ENCODE results near the gene JOSD2.

The JOSD2 gene

DNA sequence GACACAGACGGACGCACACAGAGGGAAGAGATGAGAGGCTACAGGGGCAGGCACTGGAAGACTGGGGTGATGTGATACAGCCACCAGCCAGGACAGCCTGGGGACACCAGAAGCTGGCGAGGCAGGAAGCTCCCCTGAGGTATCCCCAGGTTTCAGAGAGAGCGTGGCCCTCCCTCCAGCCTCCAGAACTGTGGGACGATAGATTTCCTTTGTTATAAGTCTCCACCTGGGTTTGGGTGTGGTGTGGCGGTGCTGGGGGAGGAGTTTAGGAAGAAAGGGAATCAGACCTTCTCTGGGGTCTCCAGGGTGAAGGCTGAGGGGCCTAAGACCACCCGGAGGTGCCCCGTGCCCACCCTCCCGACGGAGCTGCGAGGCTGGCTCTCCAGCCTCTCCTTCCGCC is 5.5 kb upstream of the JOSD2 start:
- H3K4me1 ChIP-seq, result peaks cover 0 to 6% (median 3%) of the 10 kb centered on the region in 4 donors
- H3K27me3 ChIP-seq, result no peaks in the 10 kb centered on the region
- no peak for DNase-seq
- TF ChIP-seq, protein P1, sequence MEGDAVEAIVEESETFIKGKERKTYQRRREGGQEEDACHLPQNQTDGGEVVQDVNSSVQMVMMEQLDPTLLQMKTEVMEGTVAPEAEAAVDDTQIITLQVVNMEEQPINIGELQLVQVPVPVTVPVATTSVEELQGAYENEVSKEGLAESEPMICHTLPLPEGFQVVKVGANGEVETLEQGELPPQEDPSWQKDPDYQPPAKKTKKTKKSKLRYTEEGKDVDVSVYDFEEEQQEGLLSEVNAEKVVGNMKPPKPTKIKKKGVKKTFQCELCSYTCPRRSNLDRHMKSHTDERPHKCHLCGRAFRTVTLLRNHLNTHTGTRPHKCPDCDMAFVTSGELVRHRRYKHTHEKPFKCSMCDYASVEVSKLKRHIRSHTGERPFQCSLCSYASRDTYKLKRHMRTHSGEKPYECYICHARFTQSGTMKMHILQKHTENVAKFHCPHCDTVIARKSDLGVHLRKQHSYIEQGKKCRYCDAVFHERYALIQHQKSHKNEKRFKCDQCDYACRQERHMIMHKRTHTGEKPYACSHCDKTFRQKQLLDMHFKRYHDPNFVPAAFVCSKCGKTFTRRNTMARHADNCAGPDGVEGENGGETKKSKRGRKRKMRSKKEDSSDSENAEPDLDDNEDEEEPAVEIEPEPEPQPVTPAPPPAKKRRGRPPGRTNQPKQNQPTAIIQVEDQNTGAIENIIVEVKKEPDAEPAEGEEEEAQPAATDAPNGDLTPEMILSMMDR (IDR thresholded peaks at IDR 0.05), result no peak
- intact Hi-C loops (cut with DNase I; ENCODE audit: low total_unique reads), result no loop called here
- no peak overlapping the region for H3K27ac ChIP-seq
- peaks cover 8 to 19% (median 11%) of the 10 kb centered on the region in 3 donors for H3K36me3 ChIP-seq
- no peaks in the 10 kb centered on the region for H3K9me3 ChIP-seq
- no peak overlapping the region for H3K4me3 ChIP-seq

DNA sequence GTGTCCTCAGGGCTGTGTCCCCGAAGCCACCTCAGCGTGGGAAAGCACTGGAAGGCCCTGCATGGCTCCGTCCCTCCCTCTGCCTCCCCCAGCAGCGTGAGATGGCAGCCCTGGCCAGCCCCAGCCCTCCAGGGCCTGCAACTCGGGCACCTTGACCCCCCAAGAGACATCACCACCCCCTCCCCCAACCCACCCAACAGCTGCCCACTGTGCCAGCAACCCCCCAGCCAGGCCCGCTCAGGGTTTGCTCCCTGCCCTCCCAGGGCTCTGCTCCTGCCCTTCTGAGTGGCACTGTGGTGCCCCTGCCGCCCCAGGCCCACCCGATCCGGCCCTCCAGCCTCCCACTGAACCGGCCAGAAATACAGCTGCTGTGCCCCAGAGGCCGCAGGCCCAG is 4.2 kb upstream of the JOSD2 start:
- H3K36me3 ChIP-seq, result peaks cover 8 to 19% (median 11%) of the 10 kb centered on the region in 3 donors
- intact Hi-C loops (cut with DNase I; ENCODE audit: low total_unique reads), result no loop called here
- no peaks in the 10 kb centered on the region for H3K9me3 ChIP-seq
- H3K27me3 ChIP-seq, result no peaks in the 10 kb centered on the region
- TF ChIP-seq, protein P1 (IDR thresholded peaks at IDR 0.05), result no peak
- peaks cover 0 to 11% (median 10%) of the 10 kb centered on the region in 4 donors for H3K4me1 ChIP-seq
- H3K4me3 ChIP-seq, result no peak overlapping the region
- no peak overlapping the region for H3K27ac ChIP-seq
- no peak for DNase-seq

DNA sequence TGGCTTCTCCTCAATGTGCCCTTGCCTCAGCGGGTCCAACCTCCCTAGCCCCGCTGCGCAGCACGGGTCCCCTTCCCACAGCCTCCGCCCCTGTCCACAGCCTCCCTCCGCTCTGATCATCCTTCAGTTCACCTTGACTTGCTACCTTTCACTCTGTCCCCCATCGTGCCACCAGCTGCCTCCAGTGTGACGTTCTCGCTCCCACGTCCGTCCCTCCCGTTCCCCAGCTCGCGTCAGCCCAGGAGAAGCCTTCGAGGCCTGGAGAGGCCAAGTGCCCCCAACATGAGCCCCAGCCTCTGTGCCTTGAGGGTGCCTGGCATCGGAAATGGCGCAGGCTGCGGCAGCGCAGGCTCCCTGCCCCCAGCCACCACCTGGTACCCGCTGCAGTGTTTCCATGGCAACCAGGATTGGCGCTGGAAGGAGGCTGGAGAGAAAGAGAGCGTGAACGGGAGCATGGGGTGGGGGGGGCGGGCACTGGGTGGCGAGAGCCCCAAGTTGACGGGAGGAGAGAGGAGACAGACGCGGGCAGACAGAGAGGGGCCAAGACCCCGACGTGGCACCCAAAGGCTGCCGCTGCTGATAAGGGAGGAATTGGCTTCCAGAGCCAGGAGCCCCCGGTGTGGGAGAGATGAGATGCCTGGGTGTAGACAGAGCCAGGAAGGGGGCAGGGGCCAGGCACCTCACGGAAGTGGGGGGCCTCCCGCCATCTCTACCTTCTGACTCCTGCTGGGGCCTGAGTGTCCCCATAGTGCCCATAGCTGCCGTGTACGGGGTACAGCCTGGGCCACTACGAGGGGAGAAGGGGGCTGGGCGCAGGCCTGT is 3.6 kb upstream of the JOSD2 start:
- peaks cover 0 to 15% (median 12%) of the 10 kb centered on the region in 4 donors for H3K4me1 ChIP-seq
- intact Hi-C loops (cut with DNase I; ENCODE audit: low total_unique reads), result no loop called here
- peaks cover 8 to 19% (median 11%) of the 10 kb centered on the region in 3 donors for H3K36me3 ChIP-seq
- no peaks in the 10 kb centered on the region for H3K27me3 ChIP-seq
- TF ChIP-seq, protein P1 (IDR thresholded peaks at IDR 0.05), result no peak
- no peak overlapping the region for H3K4me3 ChIP-seq
- no peak overlapping the region for H3K27ac ChIP-seq
- H3K9me3 ChIP-seq, result no peaks in the 10 kb centered on the region
- no peak for DNase-seq

DNA sequence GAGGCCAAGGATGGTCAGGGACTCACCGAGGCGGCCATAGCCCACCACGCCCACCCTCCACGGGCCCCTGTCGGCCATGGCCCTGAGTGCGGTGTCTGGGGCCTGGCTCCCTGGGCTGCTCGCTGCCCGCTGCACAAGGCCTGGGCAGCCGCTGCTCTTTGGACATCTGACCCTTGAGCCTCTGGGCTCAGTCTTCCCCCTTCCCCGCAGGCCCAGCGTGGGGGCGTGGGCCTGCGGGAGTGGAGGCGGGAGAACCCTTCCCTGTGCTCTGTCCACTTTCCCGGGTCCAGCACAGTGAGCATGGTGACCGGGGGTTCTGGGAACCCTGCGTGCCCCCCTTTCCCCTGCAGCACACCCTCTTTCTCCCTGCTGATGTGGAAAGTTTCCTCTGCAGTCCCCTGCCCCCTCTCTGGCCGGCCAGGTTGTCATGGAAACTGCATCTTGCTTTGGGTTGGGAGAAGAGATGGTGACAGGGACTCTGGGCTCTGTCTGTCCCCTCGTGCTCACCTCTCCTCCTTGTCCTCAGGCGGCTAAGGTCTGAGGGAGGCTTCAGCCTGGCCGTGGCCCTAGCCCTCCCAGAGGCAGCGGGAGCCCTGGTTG is 2.9 kb upstream of the JOSD2 start, which contains the start of gene ASPDH:
TSS of gene ASPDH (minus strand) at position 168 of the 600 bp plus-strand sequence. CDS start at position 78, 90 bp downstream.
- TF ChIP-seq, protein P1 (IDR thresholded peaks at IDR 0.05), result no peak

DNA sequence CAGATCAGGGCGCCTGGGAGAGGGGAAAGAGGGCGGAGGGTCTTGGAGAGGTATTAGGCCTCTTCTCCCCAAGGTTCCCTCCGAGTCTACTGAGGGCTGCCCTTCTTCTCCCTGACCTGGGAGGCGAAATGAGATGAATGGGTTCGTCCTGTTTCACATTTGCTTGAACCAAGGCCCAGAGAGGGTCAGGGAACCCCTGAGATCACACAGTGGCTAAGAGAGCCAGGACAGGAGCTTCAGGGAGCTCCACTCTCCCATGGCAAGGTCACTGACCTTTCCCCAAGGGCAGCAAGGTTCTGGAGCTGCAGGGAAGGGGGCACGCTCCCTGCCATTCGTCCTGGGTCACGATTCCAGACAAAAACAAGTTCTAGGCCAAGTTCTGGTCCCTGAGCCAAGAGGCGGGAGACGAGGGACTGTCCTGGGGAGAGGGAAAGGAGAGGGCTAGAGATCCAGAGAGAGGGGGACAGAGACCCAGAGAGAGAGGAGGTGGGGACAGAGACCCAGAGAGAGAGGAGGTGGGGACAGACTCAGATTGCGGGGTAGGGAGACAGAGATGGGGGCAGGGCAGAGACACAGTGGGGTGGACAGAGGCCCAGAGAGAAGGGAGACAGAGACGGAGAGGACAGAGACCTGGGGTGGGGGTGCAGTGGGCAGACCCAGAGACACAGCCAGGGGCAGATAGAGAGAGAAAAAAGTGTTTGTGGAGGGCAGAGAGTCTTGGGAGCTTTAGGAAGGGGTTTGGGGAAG is 2.2 kb upstream of the JOSD2 start:
- TF ChIP-seq, protein P1 (IDR thresholded peaks at IDR 0.05), result no peak
- no peak for DNase-seq
- intact Hi-C loops (cut with DNase I; ENCODE audit: low total_unique reads), result no loop called here
- Histone ChIP-seq H3K4me1 (peaks cover 0 to 16% (median 13%) of the 10 kb centered on the region in 4 donors), H3K4me3 (no peak overlapping the region), H3K36me3 (peaks cover 5 to 12% (median 5%) of the 10 kb centered on the region in 3 donors), H3K9me3 (no peaks in the 10 kb centered on the region), H3K27ac (peak overlapping the region in 1 of 2 donors; percentile 13), H3K27me3 (no peaks in the 10 kb centered on the region)

More for the DNA sequence above, 2.9 kb upstream of the JOSD2 start, which contains the start of gene ASPDH:
- intact Hi-C loops (cut with DNase I; ENCODE audit: low total_unique reads), result no loop called here
- peak within 1 kb of the TSS in 1 of 2 donors; percentile 13 for H3K27ac ChIP-seq
- H3K9me3 ChIP-seq, result no peaks in the 10 kb centered on the region
- no peak for DNase-seq
- no peaks in the 10 kb centered on the region for H3K27me3 ChIP-seq
- peaks cover 8 to 19% (median 10%) of the 10 kb centered on the region in 3 donors for H3K36me3 ChIP-seq
- peaks cover 0 to 16% (median 13%) of the 10 kb centered on the region in 4 donors for H3K4me1 ChIP-seq
- H3K4me3 ChIP-seq, result no peak within 1 kb of the TSS
